ENCODE data around the gene C19orf12.

C19orf12 gene

DNA sequence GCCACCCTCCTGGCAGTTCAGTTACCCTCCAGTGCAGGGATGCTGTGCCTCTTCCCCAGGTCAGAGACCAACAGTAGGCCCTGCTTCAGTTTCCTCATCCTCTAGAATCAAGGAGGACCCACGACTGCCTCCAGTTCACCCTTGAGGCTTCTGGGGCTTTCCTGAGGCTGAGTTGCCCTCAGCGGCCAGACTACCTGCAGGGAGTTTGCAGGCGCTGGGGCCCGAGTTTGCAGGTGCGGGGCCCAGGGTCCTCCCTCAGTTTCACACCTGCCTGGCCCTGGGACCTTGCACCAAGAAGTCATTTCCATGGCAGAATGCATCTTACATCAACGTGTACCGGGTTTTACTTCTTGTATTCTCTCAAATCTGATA is 38.9 kb upstream of the C19orf12 start:
- no peak for DNase-seq (ENCODE audit: low read depth, low spot score)
- TF ChIP-seq POLR2AphosphoS5 (IDR thresholded peaks at IDR 0.05; ENCODE audit: borderline replicate concordance, low read depth, low read length) = no peak
- TF ChIP-seq EZH2 (IDR thresholded peaks at IDR 0.05) = no peak
- TF ChIP-seq FOXP2 (optimal IDR thresholded peaks at IDR 0.05; ENCODE audit: control extremely low read depth, extremely low read length, insufficient read depth) = no peak
- H3K36me3 ChIP-seq (ENCODE audit: insufficient read depth, low read length) = no peaks in the 10 kb centered on the region
- H3K27ac ChIP-seq = no peak overlapping the region
- no peak overlapping the region for H3K9ac ChIP-seq (ENCODE audit: insufficient read length)
- H3K4me3 ChIP-seq = no peak overlapping the region
- no peaks in the 10 kb centered on the region for H3K9me3 ChIP-seq (ENCODE audit: low read depth, low read length)

- TF ChIP-seq FOXP2 (optimal IDR thresholded peaks at IDR 0.05; ENCODE audit: control extremely low read depth, extremely low read length, insufficient read depth) = no peak
- TF ChIP-seq EZH2 (IDR thresholded peaks at IDR 0.05) = no peak
- TF ChIP-seq POLR2AphosphoS5 (IDR thresholded peaks at IDR 0.05; ENCODE audit: borderline replicate concordance, low read depth, low read length) = no peak
- no peaks in the 10 kb centered on the region for H3K36me3 ChIP-seq (ENCODE audit: insufficient read depth, low read length)
- no peak for DNase-seq (ENCODE audit: low read depth, low spot score)
- no peak overlapping the region for H3K9ac ChIP-seq (ENCODE audit: insufficient read length)
- H3K9me3 ChIP-seq (ENCODE audit: low read depth, low read length) = no peaks in the 10 kb centered on the region
- H3K27ac ChIP-seq = no peak overlapping the region
- H3K4me3 ChIP-seq = no peak overlapping the region
These were observed 38.3 kb upstream of the C19orf12 start for GRCh38 chr19:29753190-29753933.

DNA sequence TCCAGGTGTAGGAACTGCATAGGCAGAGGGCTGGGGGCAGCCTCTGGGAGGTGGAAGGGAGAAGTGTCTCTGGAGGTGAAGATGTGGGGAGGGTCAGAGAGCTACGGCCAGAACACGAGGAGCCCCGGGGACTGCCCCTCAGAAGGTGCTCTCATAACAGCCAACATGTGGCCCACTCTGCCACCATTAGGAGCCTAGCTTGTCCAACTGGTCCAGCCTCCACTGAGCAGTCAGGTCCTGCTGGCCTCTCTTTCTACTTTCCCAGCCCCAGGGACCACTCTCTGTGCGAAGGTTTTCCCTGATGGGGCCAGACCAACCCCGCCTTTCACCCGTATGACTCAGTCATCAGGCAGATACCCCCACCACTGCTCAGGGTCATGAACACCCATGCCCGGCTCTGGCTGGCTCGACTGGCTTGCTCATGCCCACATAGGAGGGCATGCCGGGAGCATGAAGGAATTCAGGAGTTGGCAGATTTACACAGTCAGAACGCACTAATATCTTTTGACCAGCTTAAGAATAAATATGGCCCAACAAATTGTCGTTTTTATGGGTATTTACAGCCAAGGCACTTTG is 37.5 kb upstream of the C19orf12 start:
- DNase-seq (ENCODE audit: low read depth, low spot score) = no peak
- no peak overlapping the region for H3K27ac ChIP-seq
- no peaks in the 10 kb centered on the region for H3K36me3 ChIP-seq (ENCODE audit: insufficient read depth, low read length)
- no peak overlapping the region for H3K4me3 ChIP-seq
- H3K9me3 ChIP-seq (ENCODE audit: low read depth, low read length) = no peaks in the 10 kb centered on the region
- TF ChIP-seq POLR2AphosphoS5 (IDR thresholded peaks at IDR 0.05; ENCODE audit: borderline replicate concordance, low read depth, low read length) (no peak), FOXP2 (optimal IDR thresholded peaks at IDR 0.05; ENCODE audit: control extremely low read depth, extremely low read length, insufficient read depth) (no peak), EZH2 (IDR thresholded peaks at IDR 0.05) (no peak)
- no peak overlapping the region for H3K9ac ChIP-seq (ENCODE audit: insufficient read length)

GRCh38 chr19:29751932-29752331 is 36.9 kb upstream of the C19orf12 start:
- H3K27ac ChIP-seq = no peak overlapping the region
- H3K4me3 ChIP-seq = no peak overlapping the region
- no peaks in the 10 kb centered on the region for H3K9me3 ChIP-seq (ENCODE audit: low read depth, low read length)
- no peaks in the 10 kb centered on the region for H3K36me3 ChIP-seq (ENCODE audit: insufficient read depth, low read length)
- DNase-seq (ENCODE audit: low read depth, low spot score) = no peak
- TF ChIP-seq FOXP2 (optimal IDR thresholded peaks at IDR 0.05; ENCODE audit: control extremely low read depth, extremely low read length, insufficient read depth) = no peak
- no peak overlapping the region for H3K9ac ChIP-seq (ENCODE audit: insufficient read length)

GRCh38 chr19:29750001-29750400 is 34.9 kb upstream of the C19orf12 start:
- no peak overlapping the region for H3K4me3 ChIP-seq
- H3K9ac ChIP-seq (ENCODE audit: insufficient read length) = no peak overlapping the region
- H3K36me3 ChIP-seq (ENCODE audit: insufficient read depth, low read length) = no peaks in the 10 kb centered on the region
- DNase-seq (ENCODE audit: low read depth, low spot score) = no peak
- no peaks in the 10 kb centered on the region for H3K9me3 ChIP-seq (ENCODE audit: low read depth, low read length)
- no peak overlapping the region for H3K27ac ChIP-seq
- TF ChIP-seq POLR2AphosphoS5 (IDR thresholded peaks at IDR 0.05; ENCODE audit: borderline replicate concordance, low read depth, low read length) (no peak), FOXP2 (optimal IDR thresholded peaks at IDR 0.05; ENCODE audit: control extremely low read depth, extremely low read length, insufficient read depth) (no peak), EZH2 (IDR thresholded peaks at IDR 0.05) (no peak)

DNA sequence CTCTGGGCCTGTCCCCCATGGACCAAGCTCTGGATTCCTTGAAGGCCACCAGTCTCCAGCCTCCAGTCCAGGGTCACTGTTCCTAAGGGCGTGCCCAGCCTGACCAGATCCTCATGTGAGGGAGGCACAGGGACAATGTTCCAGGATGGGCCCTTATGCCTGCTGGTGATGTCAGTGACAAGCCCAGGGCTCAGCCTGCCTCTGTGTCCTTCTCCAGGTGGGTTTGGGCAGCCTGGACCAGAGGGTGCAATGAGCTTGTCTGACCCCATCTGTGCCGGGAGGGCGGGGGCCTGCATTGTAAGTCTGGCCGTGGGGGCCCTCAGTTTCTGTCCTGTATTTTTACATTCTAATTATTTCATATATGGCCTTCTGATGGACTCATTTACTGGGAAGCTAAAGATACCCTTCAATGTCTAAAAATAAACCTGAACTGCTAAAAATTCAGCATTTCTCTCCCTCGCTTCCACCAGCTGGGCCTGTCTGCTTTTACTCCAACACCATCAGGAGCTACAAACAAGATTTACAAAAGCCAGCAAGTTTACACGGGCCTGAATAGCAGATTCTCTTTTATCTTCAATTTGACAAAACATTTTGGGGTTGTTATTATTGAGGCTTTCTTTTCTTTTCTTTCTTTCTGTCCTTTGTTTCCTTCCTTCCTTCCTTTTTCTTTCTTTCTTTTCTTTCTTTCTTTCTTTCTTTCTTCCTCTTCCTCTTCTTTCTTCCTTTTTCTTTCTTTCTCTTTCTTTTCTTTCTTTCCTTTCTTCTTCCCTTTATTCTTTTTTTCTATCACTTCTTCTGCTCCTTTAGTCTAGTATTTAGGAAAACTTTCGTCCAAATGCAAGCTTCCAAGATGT is 34.2 kb upstream of the C19orf12 start:
- no peak for TF ChIP-seq EZH2 (IDR thresholded peaks at IDR 0.05)
- no peak for TF ChIP-seq FOXP2 (optimal IDR thresholded peaks at IDR 0.05; ENCODE audit: control extremely low read depth, extremely low read length, insufficient read depth)
- no peak for TF ChIP-seq POLR2AphosphoS5 (IDR thresholded peaks at IDR 0.05; ENCODE audit: borderline replicate concordance, low read depth, low read length)
- H3K9me3 ChIP-seq (ENCODE audit: low read depth, low read length) = no peaks in the 10 kb centered on the region

DNA sequence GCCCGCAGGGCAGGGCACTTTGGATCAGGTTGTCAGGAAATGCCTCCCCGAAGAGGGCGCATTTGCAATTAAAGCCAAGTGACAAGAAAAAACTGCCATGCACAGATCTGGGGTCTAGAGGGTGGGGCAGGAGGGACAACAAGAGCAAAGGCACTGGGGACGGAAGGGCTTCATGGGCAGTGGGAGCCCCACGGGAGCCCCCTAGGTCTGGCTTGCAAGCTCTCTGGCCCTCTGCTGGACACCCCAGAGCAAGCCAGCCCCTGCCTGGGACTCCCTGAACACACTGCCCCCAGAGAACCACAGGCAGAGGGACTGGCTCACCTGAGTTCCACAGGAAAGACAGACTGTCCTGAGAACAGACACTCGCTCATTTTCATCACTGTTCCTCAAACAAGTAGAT is 30.2 kb upstream of the C19orf12 start:
- H3K4me3 ChIP-seq = no peak overlapping the region
- H3K9ac ChIP-seq (ENCODE audit: insufficient read length) = no peak overlapping the region
- no peak for DNase-seq (ENCODE audit: low read depth, low spot score)
- TF ChIP-seq FOXP2 (optimal IDR thresholded peaks at IDR 0.05; ENCODE audit: control extremely low read depth, extremely low read length, insufficient read depth) (no peak), EZH2 (IDR thresholded peaks at IDR 0.05) (no peak), POLR2AphosphoS5 (IDR thresholded peaks at IDR 0.05; ENCODE audit: borderline replicate concordance, low read depth, low read length) (no peak)
- H3K9me3 ChIP-seq (ENCODE audit: low read depth, low read length) = no peaks in the 10 kb centered on the region
- H3K36me3 ChIP-seq (ENCODE audit: insufficient read depth, low read length) = no peaks in the 10 kb centered on the region
- H3K27ac ChIP-seq = no peak overlapping the region

More for the DNA sequence above, 34.2 kb upstream of the C19orf12 start:
- Histone ChIP-seq H3K36me3 (ENCODE audit: insufficient read depth, low read length) (no peaks in the 10 kb centered on the region), H3K4me3 (no peak overlapping the region), H3K9ac (ENCODE audit: insufficient read length) (no peak overlapping the region), H3K27ac (no peak overlapping the region)
- DNase-seq (ENCODE audit: low read depth, low spot score) = no peak

GRCh38 chr19:29743681-29744080 is 28.6 kb upstream of the C19orf12 start:
- no peak for DNase-seq (ENCODE audit: low read depth, low spot score)
- no peaks in the 10 kb centered on the region for H3K36me3 ChIP-seq (ENCODE audit: insufficient read depth, low read length)
- H3K9me3 ChIP-seq (ENCODE audit: low read depth, low read length) = no peaks in the 10 kb centered on the region
- no peak overlapping the region for H3K9ac ChIP-seq (ENCODE audit: insufficient read length)
- no peak overlapping the region for H3K4me3 ChIP-seq
- no peak for TF ChIP-seq EZH2 (IDR thresholded peaks at IDR 0.05)
- TF ChIP-seq FOXP2 (optimal IDR thresholded peaks at IDR 0.05; ENCODE audit: control extremely low read depth, extremely low read length, insufficient read depth) = no peak
- TF ChIP-seq POLR2AphosphoS5 (IDR thresholded peaks at IDR 0.05; ENCODE audit: borderline replicate concordance, low read depth, low read length) = no peak
- H3K27ac ChIP-seq = no peak overlapping the region
